Right lobe of liver (tissue), 6 donors: ENCODE measurements around the gene DDC. TPM values are rescaled to one million over a fixed set of nuclear protein-coding genes. Genes with fewer than 3 reads are reported as not detected.

ENCODE experiments used
- ATAC-seq, 4 donors: fragments of 200-7000 bp; cut with Tn5 transposase; one replicate each; pipeline ENCODE4 v1.9.1; 2020; ENCODE audit warnings: mild to moderate bottlenecking in 4 of 4, moderate library complexity in 4 of 4
- DNase-seq, 3 donors: peaks; one replicate each; pipeline ENCODE4 v3.0.0-alpha.2; 2020
- H3K27ac ChIP-seq, 3 donors: fragments of 200-600 bp; one replicate each; pipeline ENCODE4 v1.8.0; 2022
- H3K27me3 ChIP-seq, 2 donors: fragments of 200-600 bp; one replicate each; pipeline ENCODE4 v1.8.0; 2022
- H3K36me3 ChIP-seq, 4 donors: fragments of 200-600 bp; sonication (generic) in 1 of 4; one replicate each; pipeline versions ENCODE4 v1.5.1 to v1.8.0; 2017 to 2022; ENCODE audit warnings: control low read depth in 1 of 4
- H3K4me1 ChIP-seq, 4 donors: fragments of 200-600 bp; sonication (generic) in 1 of 4; one replicate each; pipeline versions ENCODE4 v1.5.1 to v1.8.0; 2017 to 2022; ENCODE audit warnings: control low read depth in 1 of 4
- H3K4me3 ChIP-seq, 3 donors: fragments of 200-600 bp; one replicate each; pipeline ENCODE4 v1.8.0; 2022
- H3K9me3 ChIP-seq, 4 donors: fragments of 200-600 bp; sonication (generic) in 1 of 4; one replicate each; pipeline versions ENCODE4 v1.5.1 to v1.8.0; 2017 to 2022; ENCODE audit warnings: control low read depth in 1 of 4
- CTCF ChIP-seq, 4 donors: fragments of 200-600 bp in 3 of 4; fragments of 450-650 bp in 1 of 4; IDR thresholded peaks; one replicate each; pipeline versions ENCODE4 v1.5.1 to v1.8.0; 2016 to 2022; ENCODE audit warnings: antibody characterized with exemption in 4 of 4, mild to moderate bottlenecking in 2 of 4
- POLR2A ChIP-seq: fragments of 450-650 bp; IDR thresholded peaks from one replicate; pipeline ENCODE4 v1.6.1; 2017; ENCODE audit warnings: antibody characterized with exemption, mild to moderate bottlenecking
- WGBS: methylation state at CpG from one replicate; pipeline ENCODE4 v1.1.6; 2018; ENCODE audit warnings: low coverage, low lambda C conversion rate; ENCODE audit not compliant: insufficient coverage; ENCODE audit errors: missing lambda C conversion rate; 5-methylcytosine and 5-hydroxymethylcytosine counted together
- intact Hi-C, 2 donors: fragments of 100-400 bp; cut with DNase I; formaldehyde crosslinking; loops; one replicate each; pipeline versions ENCODE4 v1.11.2 to v1.14.1; 2022
- long read RNA-seq: library from polyadenylated mRNA; unstranded; transcript quantifications from one replicate; pipeline ENCODE4 v2.0.0, GENCODE V29; 2019
- total RNA-seq, 6 experiments: library from RNA; depleted of rRNA in 2 of 6; stranded (reverse); fragments of >200 nt in 2 of 6; fragmentation: NEBNext Ultra II Directional in 3 of 6; extraction: Animal tissue kit (Norgen Biotek cat#: 25700) in 3 of 6; gene quantifications; one replicate each; pipeline versions ENCODE4 v1.1.0 to v1.2.4, GENCODE V29; 2016 to 2023
- donor health status: DM: no; HTN: yes; CAD: no.
- donor health status: DM: no; HTN: no; CAD: no.
- donor health status: DM: no; HTN: no; CAD: no.
- donor health status: DM: no; HTN: yes; CAD: no.
- donor health status: DM: no; HTN: yes; CAD: no.

The DDC gene
- 10 to 100 TPM; 37.9 to 75.7 (median 45.2) TPM for total RNA-seq
- long read RNA-seq, partial matches to known transcripts: 4 of 7 reads
- long read RNA-seq, other reads (novel, unspliced or antisense): 2 of 7 reads

GRCh38 chr7:50564640-50565558, at the start of gene DDC:
TSS of gene DDC (minus strand) at chr7:50565405. CDS start at chr7:50544085, 21,320 bp downstream.
- 30% methylated on average over 8 of the region's 8 CpGs for WGBS
- Histone ChIP-seq H3K4me3 (peak within 1 kb of the TSS; percentile 2 to 50 (median 49)), H3K27me3 (no peaks in the 10 kb centered on the region), H3K4me1 (peaks cover 0 to 46% (median 13%) of the 10 kb centered on the region in 4 donors), H3K9me3 (no peaks in the 10 kb centered on the region), H3K27ac (peak within 1 kb of the TSS; percentile 34 to 80 (median 45)), H3K36me3 (no peaks in the 10 kb centered on the region)
- TF ChIP-seq POLR2A (peak; percentile 40), CTCF (IDR thresholded peaks at IDR 0.05) (no peak)
- peak; percentile 69 to 83 (median 74) for ATAC-seq
- intact Hi-C loops: no loop called here
- peak in 2 of 3 donors; percentile 69 to 82 for DNase-seq

- TF ChIP-seq POLR2A (no peak), CTCF (IDR thresholded peaks at IDR 0.05) (no peak)
- Histone ChIP-seq H3K4me1 (peaks cover 0 to 31% (median 16%) of the 10 kb centered on the region in 4 donors), H3K4me3 (no peak overlapping the region), H3K27me3 (no peaks in the 10 kb centered on the region), H3K27ac (peak overlapping the region in 1 of 3 donors; percentile 27), H3K9me3 (no peaks in the 10 kb centered on the region), H3K36me3 (peaks cover 0 to 59% (median 17%) of the 10 kb centered on the region in 4 donors)
- DNase-seq: no peak
- no peak for ATAC-seq
- 96% methylated on average over 5 of the region's 8 CpGs for WGBS
- intact Hi-C loops: no loop called here
Measured at GRCh38 chr7:50613473-50613872, 48.3 kb upstream of the DDC start.

GRCh38 chr7:50612704-50613103, 47.5 kb upstream of the DDC start:
- no peak overlapping the region for H3K27ac ChIP-seq
- no peak for DNase-seq
- no peak for ATAC-seq
- H3K4me1 ChIP-seq: peaks cover 0 to 31% (median 16%) of the 10 kb centered on the region in 4 donors
- H3K9me3 ChIP-seq: no peaks in the 10 kb centered on the region
- peaks cover 0 to 53% (median 17%) of the 10 kb centered on the region in 4 donors for H3K36me3 ChIP-seq
- WGBS: 75% methylated on average over 2 of the region's 5 CpGs
- intact Hi-C loops: no loop called here
- no peaks in the 10 kb centered on the region for H3K27me3 ChIP-seq
- H3K4me3 ChIP-seq: no peak overlapping the region
- TF ChIP-seq POLR2A: no peak
- TF ChIP-seq CTCF (IDR thresholded peaks at IDR 0.05): no peak

DNA sequence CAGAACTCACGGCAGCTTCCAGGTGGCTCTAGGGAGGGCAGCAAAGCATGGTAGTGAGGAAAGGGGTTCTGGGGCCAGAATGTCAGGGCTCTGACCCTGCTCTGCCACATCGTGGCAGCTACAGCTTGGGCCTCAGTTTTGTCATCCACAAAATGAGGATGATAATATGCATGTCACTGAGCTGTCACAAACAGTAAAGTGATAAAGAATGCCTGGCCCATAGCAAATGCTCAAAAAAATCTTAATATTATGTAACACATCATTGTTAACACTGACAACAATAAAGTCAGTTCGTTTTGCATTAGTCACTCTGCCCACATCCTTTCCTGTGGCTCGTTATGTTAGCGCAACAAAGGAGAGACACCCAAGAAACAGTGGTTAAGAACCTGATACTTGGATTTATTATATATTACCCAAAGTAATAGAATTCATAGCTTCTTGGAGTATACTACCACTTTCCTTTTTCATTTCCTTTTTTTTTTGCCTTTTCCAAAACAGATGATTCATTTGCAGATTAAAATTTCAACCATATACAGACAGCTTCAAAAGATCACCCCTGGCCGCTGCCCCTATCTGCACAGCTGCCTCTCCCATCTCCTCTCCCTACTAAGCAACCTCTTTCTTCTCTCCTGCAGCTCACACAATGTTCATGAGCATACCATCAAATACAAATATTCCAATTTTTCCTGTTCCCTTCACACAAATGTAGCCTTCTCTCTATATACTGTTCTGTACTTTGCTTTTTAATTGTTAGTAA, 45.5 kb upstream of the DDC start:
- intact Hi-C loops: no loop called here
- peaks cover 0 to 20% (median 9%) of the 10 kb centered on the region in 4 donors for H3K4me1 ChIP-seq
- no peak for ATAC-seq
- no peaks in the 10 kb centered on the region for H3K9me3 ChIP-seq
- DNase-seq: no peak
- no peaks in the 10 kb centered on the region for H3K27me3 ChIP-seq
- WGBS: 37% methylated on average over 4 of the region's 6 CpGs
- H3K36me3 ChIP-seq: peaks cover 6 to 57% (median 21%) of the 10 kb centered on the region in 4 donors
- no peak for TF ChIP-seq CTCF (IDR thresholded peaks at IDR 0.05)
- TF ChIP-seq POLR2A: no peak
- H3K27ac ChIP-seq: no peak overlapping the region
- no peak overlapping the region for H3K4me3 ChIP-seq
